ENCODE results near the gene USF2. TPM values are rescaled to one million over a fixed set of nuclear protein-coding genes. Genes with fewer than 3 reads are reported as not detected.

USF2 gene
- total and polyA plus RNA-seq, 8 donors, result 26.8 to 109 (median 86.0) TPM

DNA sequence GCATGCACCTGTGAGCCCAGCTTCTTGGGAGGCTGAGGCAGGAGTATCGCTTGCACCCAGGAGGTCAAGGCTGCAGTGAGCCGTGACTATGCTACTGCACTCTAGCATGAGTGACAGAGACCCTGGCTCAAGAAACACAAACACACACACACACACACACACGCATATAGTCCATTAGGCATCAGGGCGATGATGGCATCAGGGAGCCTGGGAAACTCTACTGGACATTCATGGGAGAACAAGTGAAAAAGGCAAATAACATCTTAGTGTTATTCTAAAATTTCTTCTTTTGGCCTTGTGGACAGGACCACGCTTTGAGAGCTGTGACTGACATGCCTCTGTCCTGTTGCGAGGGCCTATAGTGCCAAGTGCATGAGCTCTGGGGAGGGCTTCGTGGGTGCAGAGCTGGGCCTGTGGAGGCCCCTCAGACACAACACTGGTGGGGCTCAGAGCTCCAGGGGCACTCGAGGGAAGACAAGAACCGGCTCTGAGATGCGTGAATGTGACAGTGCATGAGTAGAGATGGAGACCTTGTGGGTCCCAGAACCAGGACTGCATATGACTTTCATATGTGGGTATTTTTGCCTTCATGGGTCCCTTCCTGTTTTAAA is 8.0 kb upstream of the USF2 start:
- peaks cover 0 to 55% (median 21%) of the 10 kb centered on the region in 4 donors for H3K36me3 ChIP-seq
- H3K4me3 ChIP-seq, result no peak overlapping the region

DNA sequence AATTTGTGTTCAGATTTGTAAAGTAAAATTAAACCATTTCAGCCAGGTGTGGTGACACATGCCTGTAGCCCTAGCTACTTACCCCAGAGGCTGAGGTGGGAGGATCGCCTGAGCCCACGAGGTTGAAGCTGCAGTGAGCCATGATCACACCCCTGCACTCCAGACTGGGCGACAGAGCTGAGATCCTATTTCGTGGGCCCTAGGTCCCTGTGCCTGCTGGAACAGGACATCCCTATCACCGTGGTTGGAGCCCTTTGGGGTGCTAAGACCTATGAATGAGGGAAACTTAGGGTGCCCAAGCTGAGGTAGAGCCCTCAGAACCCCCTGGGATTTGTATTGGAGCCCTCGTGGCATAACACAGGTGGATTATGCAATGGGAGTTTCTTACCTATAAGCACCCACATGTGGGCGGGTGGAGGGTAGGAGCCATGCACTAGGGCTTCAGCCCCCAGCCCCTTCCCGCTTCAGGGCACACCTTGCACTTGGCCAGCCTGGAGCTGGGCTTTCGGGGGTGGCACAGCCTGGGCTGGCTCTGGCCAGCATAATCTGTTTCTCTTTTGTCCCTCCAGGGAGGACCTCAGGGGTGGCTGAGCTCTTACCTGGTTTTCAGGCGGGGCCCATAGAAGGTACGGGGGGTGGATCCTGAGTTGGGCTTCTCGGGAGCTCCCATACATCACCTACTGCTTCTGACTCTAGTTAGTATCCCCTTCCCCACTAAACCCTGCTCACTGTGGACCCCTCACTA is 7.2 kb upstream of the USF2 start:
- no peaks in the 10 kb centered on the region for H3K9me3 ChIP-seq
- WGBS, 5 donors, result 46 to 70% (median 61%) methylated on average over 10 to 12 of the region's 12 CpGs
- peak in 1 of 2 donors; percentile 17 for DNase-seq
- intact Hi-C loops (cut with DNase I; ENCODE audit: low total_unique reads), result loop anchor here (10.0 kb wide), 1 partner anchor 117 kb away; the partner anchor contains the start of gene FXYD7
- H3K27me3 ChIP-seq, result peaks cover 0 to 5% (median 0%) of the 10 kb centered on the region in 3 donors
- no peak for TF ChIP-seq POLR2A (IDR thresholded peaks at IDR 0.05)
- no peak for TF ChIP-seq POLR2AphosphoS5 (IDR thresholded peaks at IDR 0.05)
- TF ChIP-seq EP300 (IDR thresholded peaks at IDR 0.05), result no peak
- TF ChIP-seq, protein P1, sequence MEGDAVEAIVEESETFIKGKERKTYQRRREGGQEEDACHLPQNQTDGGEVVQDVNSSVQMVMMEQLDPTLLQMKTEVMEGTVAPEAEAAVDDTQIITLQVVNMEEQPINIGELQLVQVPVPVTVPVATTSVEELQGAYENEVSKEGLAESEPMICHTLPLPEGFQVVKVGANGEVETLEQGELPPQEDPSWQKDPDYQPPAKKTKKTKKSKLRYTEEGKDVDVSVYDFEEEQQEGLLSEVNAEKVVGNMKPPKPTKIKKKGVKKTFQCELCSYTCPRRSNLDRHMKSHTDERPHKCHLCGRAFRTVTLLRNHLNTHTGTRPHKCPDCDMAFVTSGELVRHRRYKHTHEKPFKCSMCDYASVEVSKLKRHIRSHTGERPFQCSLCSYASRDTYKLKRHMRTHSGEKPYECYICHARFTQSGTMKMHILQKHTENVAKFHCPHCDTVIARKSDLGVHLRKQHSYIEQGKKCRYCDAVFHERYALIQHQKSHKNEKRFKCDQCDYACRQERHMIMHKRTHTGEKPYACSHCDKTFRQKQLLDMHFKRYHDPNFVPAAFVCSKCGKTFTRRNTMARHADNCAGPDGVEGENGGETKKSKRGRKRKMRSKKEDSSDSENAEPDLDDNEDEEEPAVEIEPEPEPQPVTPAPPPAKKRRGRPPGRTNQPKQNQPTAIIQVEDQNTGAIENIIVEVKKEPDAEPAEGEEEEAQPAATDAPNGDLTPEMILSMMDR (IDR thresholded peaks at IDR 0.05), result no peak
- no peak overlapping the region for H3K4me3 ChIP-seq
- H3K4me1 ChIP-seq, result peaks cover 11 to 69% (median 51%) of the 10 kb centered on the region in 4 donors
- H3K36me3 ChIP-seq, result peaks cover 0 to 62% (median 23%) of the 10 kb centered on the region in 4 donors
- H3K27ac ChIP-seq, result peak overlapping the region in 4 of 5 donors; percentile 7 to 18 (median 17)

More for the DNA sequence above, 8.0 kb upstream of the USF2 start:
- TF ChIP-seq EP300 (IDR thresholded peaks at IDR 0.05) (no peak), POLR2AphosphoS5 (IDR thresholded peaks at IDR 0.05) (no peak), POLR2A (IDR thresholded peaks at IDR 0.05) (no peak)
- TF ChIP-seq, protein P1 (IDR thresholded peaks at IDR 0.05), result no peak
- Histone ChIP-seq H3K4me1 (peaks cover 8 to 68% (median 48%) of the 10 kb centered on the region in 4 donors), H3K27ac (no peak overlapping the region), H3K9me3 (no peaks in the 10 kb centered on the region), H3K27me3 (peaks cover 0 to 5% (median 0%) of the 10 kb centered on the region in 3 donors)
- intact Hi-C loops (cut with DNase I; ENCODE audit: low total_unique reads), result loop anchor here (10.0 kb wide), 1 partner anchor 116 kb away; the partner anchor contains the start of gene FXYD7
- peak in 1 of 2 donors; percentile 17 for DNase-seq
- WGBS, 5 donors, result 77 to 82% (median 78%) methylated on average over 10 of the region's 10 CpGs

DNA sequence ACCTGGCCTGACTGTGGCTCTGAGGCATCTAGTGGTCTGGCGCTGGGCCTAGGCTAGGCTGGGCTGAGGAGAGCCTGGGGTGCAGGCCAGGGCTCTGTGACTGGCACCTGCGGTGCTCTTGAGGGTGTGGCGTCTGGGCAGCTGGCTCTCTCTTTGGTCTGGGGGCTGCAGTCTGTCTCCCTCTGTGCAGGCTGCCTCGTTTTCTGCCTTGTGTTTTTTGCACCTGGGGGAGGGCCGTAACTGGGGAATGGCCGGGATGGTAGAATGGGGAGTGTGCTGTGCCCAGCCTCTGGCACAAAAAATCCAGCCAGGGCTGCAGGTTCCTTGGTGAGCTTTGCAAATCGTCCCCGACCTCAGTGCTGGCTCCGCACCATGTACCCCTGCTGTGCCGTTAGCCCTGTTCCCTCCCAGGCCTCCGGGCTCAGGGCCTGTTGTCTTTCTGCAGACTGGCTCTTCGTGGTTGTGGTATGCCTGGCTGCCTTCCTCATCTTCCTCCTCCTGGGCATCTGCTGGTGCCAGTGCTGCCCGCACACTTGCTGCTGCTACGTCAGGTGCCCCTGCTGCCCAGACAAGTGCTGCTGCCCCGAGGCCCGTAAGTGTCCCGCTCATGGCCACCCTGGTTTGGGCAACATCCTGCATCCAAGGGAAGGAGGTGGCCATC is 6.5 kb upstream of the USF2 start:
- Histone ChIP-seq H3K27me3 (no peaks in the 10 kb centered on the region), H3K36me3 (peaks cover 0 to 63% (median 24%) of the 10 kb centered on the region in 4 donors), H3K9me3 (no peaks in the 10 kb centered on the region), H3K27ac (peak overlapping the region in 3 of 5 donors; percentile 7 to 27 (median 16)), H3K4me1 (peaks cover 18 to 69% (median 52%) of the 10 kb centered on the region in 4 donors), H3K4me3 (no peak overlapping the region)
- WGBS, 5 donors, result 45 to 70% (median 57%) methylated on average over 13 to 17 of the region's 17 CpGs
- peak in 1 of 2 donors; percentile 63 for DNase-seq
- intact Hi-C loops (cut with DNase I; ENCODE audit: low total_unique reads), result loop anchor here (10.0 kb wide), 1 partner anchor 117 kb away; the partner anchor contains the start of gene FXYD7
- no peak for TF ChIP-seq POLR2A (IDR thresholded peaks at IDR 0.05)
- TF ChIP-seq POLR2AphosphoS5 (IDR thresholded peaks at IDR 0.05), result no peak
- TF ChIP-seq, protein P1 (IDR thresholded peaks at IDR 0.05), result no peak
- no peak for TF ChIP-seq EP300 (IDR thresholded peaks at IDR 0.05)

Measured in stomach (tissue), 9 donors.